SK-N-SH (cell line): ENCODE measurements around the gene BCAM. TPM values are rescaled to one million over a fixed set of nuclear protein-coding genes. Genes with fewer than 3 reads are reported as not detected.

Experiments used
- CTCF ChIA-PET: fragments of 300-600, 350-600 bp; formaldehyde crosslinking; extraction: SDS; loops from one replicate; lab custom pipeline; 2021; lab: Yijun Ruan, JAX
- POLR2A ChIA-PET: fragments of 350-600 bp; sonication (Branson Sonifier 250); formaldehyde crosslinking; extraction: SDS; loops from one replicate; lab custom pipeline; 2020; ENCODE audit warnings: antibody characterized with exemption, inconsistent platforms; lab: Yijun Ruan, JAX
- DNase-seq: peaks from one replicate; pipeline ENCODE4 v3.0.0; 2012
- H2AFZ ChIP-seq: fragments of 200-600 bp; sonication (generic); 2 replicates; pipeline ENCODE4 v1.8.1; 2016; ENCODE audit warnings: antibody characterized with exemption, mild to moderate bottlenecking, low read depth
- H3F3A ChIP-seq: fragments of 200-600 bp; sonication (generic); replicated peaks from 2 replicates; pipeline ENCODE3; 2016; ENCODE audit warnings: antibody characterized with exemption, mild to moderate bottlenecking; ENCODE audit not compliant: insufficient read depth
- H3K27ac ChIP-seq, 2 experiments: fragments of 200-500 bp in 1 of 2; fragments of 200-600 bp in 1 of 2; sonication (Bioruptor generic) in 1 of 2; sonication (generic), shearing (Covaris generic) in 1 of 2; 2 replicates each; pipeline versions ENCODE4 v1.5.1 to v1.6.1; 2014 to 2016; ENCODE audit warnings: low read depth in 2 of 2, inconsistent platforms in 1 of 2, low read length in 1 of 2, mild to moderate bottlenecking in 1 of 2, mixed read lengths in 1 of 2
- H3K27me3 ChIP-seq: fragments of 200-600 bp; sonication (generic), shearing (Covaris generic); 2 replicates; pipeline ENCODE4 v1.6.1; 2016; ENCODE audit warnings: mixed run types; ENCODE audit not compliant: insufficient read depth
- H3K36me3 ChIP-seq, 2 experiments: fragments of 200-500 bp in 1 of 2; fragments of 200-600 bp in 1 of 2; sonication (Bioruptor generic) in 1 of 2; sonication (generic) in 1 of 2; replicated peaks in 1 of 2; 2 replicates each; pipeline versions ENCODE3 to v1.5.1; 2014 to 2016; ENCODE audit warnings: low read length in 1 of 2, mild to moderate bottlenecking in 1 of 2; ENCODE audit not compliant: insufficient read depth in 2 of 2, control insufficient read depth in 1 of 2
- H3K4me1 ChIP-seq, 2 experiments: fragments of 200-500 bp in 1 of 2; fragments of 200-600 bp in 1 of 2; sonication (Bioruptor generic) in 1 of 2; sonication (generic), shearing (Covaris generic) in 1 of 2; 2 replicates each; pipeline versions ENCODE4 v1.5.1 to v1.6.1; 2014 to 2016; ENCODE audit warnings: low read depth in 1 of 2, low read length in 1 of 2, mixed run types in 1 of 2; ENCODE audit not compliant: insufficient read depth in 2 of 2, control insufficient read depth in 1 of 2
- H3K4me2 ChIP-seq: fragments of 200-600 bp; sonication (generic), shearing (Covaris generic); 2 replicates; pipeline ENCODE4 v1.6.1; 2017; ENCODE audit warnings: mixed run types
- H3K4me3 ChIP-seq, 2 experiments: fragments of 200-500 bp in 1 of 2; fragments of 200-600 bp in 1 of 2; sonication (Bioruptor generic) in 1 of 2; sonication (generic), shearing (Covaris generic) in 1 of 2; 2 replicates each; pipeline versions ENCODE4 v1.5.1 to v1.8.1; 2014 to 2016; ENCODE audit warnings: low read depth in 2 of 2, inconsistent platforms in 1 of 2, low read length in 1 of 2, mild to moderate bottlenecking in 1 of 2, mixed read lengths in 1 of 2, moderate library complexity in 1 of 2
- H3K79me2 ChIP-seq: fragments of 200-600 bp; sonication (generic); 2 replicates; pipeline ENCODE4 v1.8.1; 2017; ENCODE audit warnings: mild to moderate bottlenecking; ENCODE audit not compliant: insufficient read depth
- H3K9ac ChIP-seq: fragments of 200-600 bp; sonication (generic); 2 replicates; pipeline ENCODE4 v1.6.1; 2017; ENCODE audit warnings: mixed run types
- H3K9me2 ChIP-seq: fragments of 200-600 bp; sonication (generic); 2 replicates; pipeline ENCODE4 v1.6.1; 2017; ENCODE audit warnings: mixed run types
- H3K9me3 ChIP-seq: fragments of 200-600 bp; sonication (generic); 2 replicates; pipeline ENCODE4 v1.6.1; 2017; ENCODE audit warnings: mixed run types, mild to moderate bottlenecking, moderate library complexity
- H4K20me1 ChIP-seq: fragments of 200-600 bp; sonication (generic); 2 replicates; pipeline ENCODE4 v1.6.1; 2017; ENCODE audit warnings: mild to moderate bottlenecking, mixed run types; ENCODE audit not compliant: insufficient read depth
- CHD2 ChIP-seq: fragments of 150-350 bp; IDR thresholded peaks from 2 replicates; pipeline ENCODE4 v1.6.1; 2018; ENCODE audit warnings: low read length; ENCODE audit not compliant: partially characterized antibody
- ELF1 ChIP-seq: IDR thresholded peaks from 2 replicates; pipeline ENCODE4 v1.4.0; 2012
- EP300 ChIP-seq, 2 experiments: IDR thresholded peaks; 2 replicates each; pipeline versions ENCODE4 v1.4.0 to v1.6.1; 2012; ENCODE audit warnings: borderline replicate concordance in 1 of 2, low read depth in 1 of 2, low read length in 1 of 2
- FOSL2 ChIP-seq: IDR thresholded peaks from 2 replicates; pipeline ENCODE4 v1.4.0; 2012; ENCODE audit warnings: low read depth, mild to moderate bottlenecking, moderate library complexity, borderline replicate concordance
- GATA2 ChIP-seq: sonication (generic); formaldehyde crosslinking; IDR thresholded peaks from 2 replicates; pipeline ENCODE4 v1.5.0; 2020; ENCODE audit warnings: mild to moderate bottlenecking, missing genetic modification reagents
- IRF3 ChIP-seq: fragments of 150-350 bp; IDR thresholded peaks from 2 replicates; pipeline ENCODE4 v1.6.1; 2016; ENCODE audit warnings: mild to moderate bottlenecking, low read depth, low read length
- JUND ChIP-seq: IDR thresholded peaks from 2 replicates; pipeline ENCODE4 v1.4.0; 2012
- MAX ChIP-seq: IDR thresholded peaks from 2 replicates; pipeline ENCODE4 v1.4.0; 2012; ENCODE audit warnings: low read depth
- NRF1 ChIP-seq: IDR thresholded peaks from 2 replicates; pipeline ENCODE4 v1.6.1; 2012; ENCODE audit warnings: low read depth, mild to moderate bottlenecking, low read length
- POLR2AphosphoS5 ChIP-seq: IDR thresholded peaks from 2 replicates; pipeline ENCODE4 v1.6.1; 2012; ENCODE audit warnings: low read depth, low read length
- RAD21 ChIP-seq: IDR thresholded peaks from 2 replicates; pipeline ENCODE4 v1.6.1; 2012; ENCODE audit warnings: mild to moderate bottlenecking, low read length
- SIN3A ChIP-seq: IDR thresholded peaks from 2 replicates; pipeline ENCODE4 v1.6.1; 2012; ENCODE audit warnings: low read depth, mild to moderate bottlenecking, low read length, moderate library complexity, borderline replicate concordance
- SMC3 ChIP-seq: IDR thresholded peaks from 2 replicates; pipeline ENCODE4 v1.6.1; 2012; ENCODE audit warnings: low read depth, low read length, improper control_type of control experiment
- TAF1 ChIP-seq: IDR thresholded peaks from 2 replicates; pipeline ENCODE4 v1.6.1; 2012; ENCODE audit warnings: low read depth, mild to moderate bottlenecking, low read length, moderate library complexity, borderline replicate concordance
- TCF12 ChIP-seq: IDR thresholded peaks from 2 replicates; pipeline ENCODE4 v1.4.0; 2012
- TEAD4 ChIP-seq: IDR thresholded peaks from 2 replicates; pipeline ENCODE4 v1.4.0; 2012; ENCODE audit warnings: mild to moderate bottlenecking, borderline replicate concordance; ENCODE audit not compliant: insufficient read depth
- WGBS: methylation state at CpG from one replicate; pipeline ENCODE4 v1.1.6; 2017; ENCODE audit warnings: low lambda C conversion rate; 5-methylcytosine and 5-hydroxymethylcytosine counted together
- polyA plus RNA-seq, 3 experiments: library from polyadenylated mRNA; depleted of rRNA; stranded (reverse); fragments of >200 nt; gene quantifications; 2 replicates each; pipeline ENCODE4 v1.2.3, GENCODE V29; 2012
- TF ChIP-seq, protein P1 (sequence below): IDR thresholded peaks from 2 replicates; pipeline ENCODE4 v1.6.1; 2012; ENCODE audit warnings: mild to moderate bottlenecking, low read depth, low read length, moderate library complexity

BCAM gene
- polyA plus RNA-seq, 1 of the 3 experiments (the other 2 are of a cell fraction) = 34.0 TPM

DNA sequence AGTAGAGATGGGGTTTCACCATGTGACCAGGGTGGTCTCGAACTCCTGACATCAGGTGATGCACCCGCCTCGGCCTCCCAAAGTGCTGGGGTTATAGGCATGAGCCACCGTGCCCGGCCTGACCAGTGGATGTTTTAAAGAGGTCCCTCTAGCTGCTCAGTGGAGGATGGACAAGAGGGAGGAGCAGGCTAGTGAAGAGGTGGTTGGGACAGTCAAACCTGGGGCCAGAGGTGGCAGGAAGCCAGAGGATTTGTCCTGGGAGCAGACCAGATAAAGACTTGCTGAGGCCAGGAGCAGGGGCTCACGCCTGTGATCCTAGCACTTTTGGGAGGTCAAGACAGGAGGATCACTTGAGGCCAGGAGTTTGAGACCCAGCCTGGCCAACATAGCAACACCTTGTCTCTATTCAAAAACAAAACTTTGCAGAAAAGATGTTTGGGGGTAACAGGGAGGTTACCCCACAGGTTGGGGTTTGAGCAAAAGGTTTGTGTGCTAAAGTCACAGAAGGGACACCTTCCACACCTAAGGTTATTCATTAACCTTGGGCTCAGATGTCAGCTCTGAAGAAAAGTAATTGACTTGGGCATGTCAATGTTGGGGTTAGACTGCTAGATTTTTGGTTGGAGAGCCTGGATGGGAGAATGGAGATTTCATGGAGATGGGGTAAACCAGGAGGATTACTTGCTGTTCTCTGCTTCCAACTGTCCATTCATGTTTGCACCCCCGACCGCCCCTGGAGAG, 9.0 kb downstream of the BCAM start:
- H3K9ac ChIP-seq = no peak overlapping the region
- 44% methylated on average over 8 of the region's 8 CpGs for WGBS
- H3K4me1 ChIP-seq = no peaks in the 10 kb centered on the region
- H3K27ac ChIP-seq = no peak overlapping the region
- no peaks in the 10 kb centered on the region for H3K79me2 ChIP-seq
- H3F3A ChIP-seq = no peaks in the 10 kb centered on the region
- no peaks in the 10 kb centered on the region for H3K9me2 ChIP-seq
- H3K4me3 ChIP-seq = no peak overlapping the region
- no peak for TF ChIP-seq SIN3A
- TF ChIP-seq POLR2AphosphoS5 = no peak
- no peak for TF ChIP-seq EP300 (IDR thresholded peaks at IDR 0.05; ENCODE audit: borderline replicate concordance in 1 of 2, low read depth in 1 of 2, low read length in 1 of 2)
- TF ChIP-seq IRF3 = no peak
- no peak for TF ChIP-seq MAX
- no peak for TF ChIP-seq RAD21
- no peak for TF ChIP-seq GATA2 (CRISPR knock-in tag)
- TF ChIP-seq, protein P1, sequence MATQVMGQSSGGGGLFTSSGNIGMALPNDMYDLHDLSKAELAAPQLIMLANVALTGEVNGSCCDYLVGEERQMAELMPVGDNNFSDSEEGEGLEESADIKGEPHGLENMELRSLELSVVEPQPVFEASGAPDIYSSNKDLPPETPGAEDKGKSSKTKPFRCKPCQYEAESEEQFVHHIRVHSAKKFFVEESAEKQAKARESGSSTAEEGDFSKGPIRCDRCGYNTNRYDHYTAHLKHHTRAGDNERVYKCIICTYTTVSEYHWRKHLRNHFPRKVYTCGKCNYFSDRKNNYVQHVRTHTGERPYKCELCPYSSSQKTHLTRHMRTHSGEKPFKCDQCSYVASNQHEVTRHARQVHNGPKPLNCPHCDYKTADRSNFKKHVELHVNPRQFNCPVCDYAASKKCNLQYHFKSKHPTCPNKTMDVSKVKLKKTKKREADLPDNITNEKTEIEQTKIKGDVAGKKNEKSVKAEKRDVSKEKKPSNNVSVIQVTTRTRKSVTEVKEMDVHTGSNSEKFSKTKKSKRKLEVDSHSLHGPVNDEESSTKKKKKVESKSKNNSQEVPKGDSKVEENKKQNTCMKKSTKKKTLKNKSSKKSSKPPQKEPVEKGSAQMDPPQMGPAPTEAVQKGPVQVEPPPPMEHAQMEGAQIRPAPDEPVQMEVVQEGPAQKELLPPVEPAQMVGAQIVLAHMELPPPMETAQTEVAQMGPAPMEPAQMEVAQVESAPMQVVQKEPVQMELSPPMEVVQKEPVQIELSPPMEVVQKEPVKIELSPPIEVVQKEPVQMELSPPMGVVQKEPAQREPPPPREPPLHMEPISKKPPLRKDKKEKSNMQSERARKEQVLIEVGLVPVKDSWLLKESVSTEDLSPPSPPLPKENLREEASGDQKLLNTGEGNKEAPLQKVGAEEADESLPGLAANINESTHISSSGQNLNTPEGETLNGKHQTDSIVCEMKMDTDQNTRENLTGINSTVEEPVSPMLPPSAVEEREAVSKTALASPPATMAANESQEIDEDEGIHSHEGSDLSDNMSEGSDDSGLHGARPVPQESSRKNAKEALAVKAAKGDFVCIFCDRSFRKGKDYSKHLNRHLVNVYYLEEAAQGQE = no peak
- no peak for TF ChIP-seq TAF1
- TF ChIP-seq SMC3 = no peak
- TF ChIP-seq CHD2 = no peak
- TF ChIP-seq NRF1 = no peak
- TF ChIP-seq ELF1 = no peak
- TF ChIP-seq JUND = no peak
- TF ChIP-seq TCF12 = no peak
- no peak for TF ChIP-seq FOSL2
- TF ChIP-seq TEAD4 = no peak
- ChIA-PET POLR2A (no interaction called here), CTCF (interaction anchor here (0.6 to 1.5 kb wide), 6 partner anchors 10 to 33 kb away, joined by 3 to 4 read pairs (median 3); no protein-coding TSS in a partner anchor)
- peaks cover 14% of the 10 kb centered on the region; the same call in 1 of the 2 replicates for H3K27me3 ChIP-seq
- no peak overlapping the region for H2AFZ ChIP-seq
- DNase-seq = no peak
- H4K20me1 ChIP-seq = no peaks in the 10 kb centered on the region
- H3K36me3 ChIP-seq = no peaks in the 10 kb centered on the region
- H3K4me2 ChIP-seq = no peak overlapping the region
- H3K9me3 ChIP-seq = no peaks in the 10 kb centered on the region
